HG02678 (cell line): Measurements from ENCODE around the gene BRWD1.
A peak's percentile ranks its signal among the peaks of the same experiment; 100 is the strongest.

Experiments used
- ATAC-seq: cut with Tn5 transposase; IDR thresholded peaks from one replicate; pipeline ENCODE4 v1.9.1; 2021; ENCODE audit warnings: mild to moderate bottlenecking, moderate library complexity; ENCODE audit not compliant: unreplicated experiment

The BRWD1 gene

DNA sequence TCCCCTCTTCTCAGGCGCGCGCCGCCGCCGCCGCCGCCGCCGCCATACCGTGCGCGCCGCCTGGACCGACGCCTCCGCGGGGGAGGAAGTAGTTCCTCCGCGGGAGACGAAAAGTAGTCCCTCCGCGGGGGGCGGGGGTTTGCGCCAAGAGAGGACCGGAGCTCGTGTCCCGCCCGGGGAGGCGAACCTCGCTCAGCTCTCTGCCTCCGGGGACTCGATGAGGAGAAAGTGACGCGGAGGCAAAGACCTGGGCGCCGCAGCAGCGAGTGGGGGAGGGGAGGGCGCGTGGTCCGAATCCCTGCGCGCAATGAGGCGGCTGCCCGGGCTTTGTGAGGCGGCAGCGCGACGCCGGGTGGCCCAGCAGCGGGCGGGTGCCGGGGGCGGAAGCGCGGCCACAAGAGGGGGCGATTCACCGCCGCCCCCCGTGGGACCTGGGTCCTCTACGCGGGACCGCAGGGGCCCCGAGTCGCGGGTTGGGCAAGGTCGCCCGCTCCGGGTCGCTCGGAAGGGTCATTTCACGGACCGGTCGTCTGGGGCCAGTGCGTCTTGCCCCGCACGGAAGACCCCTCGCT lies at the start of gene BRWD1:
Gene BRWD1, minus strand, starts transcription at position 62 of the 572 bp plus-strand sequence. CDS start 141 bp downstream, outside the sequence.
- ATAC-seq = peak; percentile 56

DNA sequence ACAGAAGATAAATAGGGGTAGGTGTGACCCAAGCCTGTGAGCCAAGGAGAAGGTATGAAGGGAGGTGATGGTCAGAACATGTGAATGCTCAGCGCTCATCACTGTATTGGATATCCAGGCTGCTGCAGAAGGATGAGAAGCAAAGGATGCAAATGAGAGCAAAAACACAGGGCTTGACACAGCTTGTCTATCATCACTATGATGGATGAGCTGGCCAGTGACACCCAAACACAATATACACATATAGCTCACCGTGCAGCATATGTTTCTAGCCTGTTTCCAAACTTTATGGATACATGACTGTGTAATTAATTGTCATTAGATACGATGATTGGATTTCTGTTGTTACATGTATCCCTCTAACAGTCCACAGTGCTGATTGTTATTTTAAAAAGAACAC lies 49.3 kb upstream of the BRWD1 start:
- ATAC-seq = no peak

DNA sequence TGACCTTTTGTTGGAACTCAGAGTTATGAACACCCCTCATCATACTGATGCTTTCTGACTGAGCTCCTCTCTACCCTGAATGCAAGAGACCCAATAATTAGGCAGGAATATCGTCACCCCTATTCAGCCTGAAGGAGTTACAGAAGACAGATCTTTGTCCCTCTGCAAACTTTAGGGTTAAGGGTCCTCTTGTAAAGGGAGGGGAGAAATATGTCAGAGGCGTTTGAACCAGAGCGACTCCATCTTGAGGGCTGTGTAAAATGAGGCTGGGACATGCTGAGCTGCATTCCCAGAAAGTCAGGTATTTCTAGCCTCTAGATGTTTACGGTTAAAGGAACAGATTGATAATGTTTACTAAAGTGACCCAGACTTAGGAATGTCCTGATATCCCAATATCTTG lies 46.0 kb upstream of the BRWD1 start:
- no peak for ATAC-seq

DNA sequence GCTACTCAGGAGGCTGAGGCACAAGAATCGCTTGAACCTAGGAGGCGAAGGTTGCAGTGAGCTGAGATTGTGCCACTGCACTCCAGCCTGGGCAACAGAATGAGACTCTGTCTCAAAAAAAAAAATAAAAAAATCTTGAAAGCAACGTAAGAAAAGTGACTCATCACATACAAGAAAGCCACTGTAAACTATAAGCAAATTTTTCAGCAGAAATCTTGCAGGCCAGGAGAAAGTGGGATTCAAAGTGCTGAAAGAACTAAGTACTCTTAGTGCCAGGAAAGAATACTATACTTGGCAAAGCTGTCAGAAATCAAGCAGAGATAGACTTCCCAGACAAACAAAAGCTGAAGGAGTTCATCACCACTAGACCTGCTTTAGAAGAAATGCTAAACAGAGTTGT lies 39.9 kb upstream of the BRWD1 start:
- no peak for ATAC-seq

DNA sequence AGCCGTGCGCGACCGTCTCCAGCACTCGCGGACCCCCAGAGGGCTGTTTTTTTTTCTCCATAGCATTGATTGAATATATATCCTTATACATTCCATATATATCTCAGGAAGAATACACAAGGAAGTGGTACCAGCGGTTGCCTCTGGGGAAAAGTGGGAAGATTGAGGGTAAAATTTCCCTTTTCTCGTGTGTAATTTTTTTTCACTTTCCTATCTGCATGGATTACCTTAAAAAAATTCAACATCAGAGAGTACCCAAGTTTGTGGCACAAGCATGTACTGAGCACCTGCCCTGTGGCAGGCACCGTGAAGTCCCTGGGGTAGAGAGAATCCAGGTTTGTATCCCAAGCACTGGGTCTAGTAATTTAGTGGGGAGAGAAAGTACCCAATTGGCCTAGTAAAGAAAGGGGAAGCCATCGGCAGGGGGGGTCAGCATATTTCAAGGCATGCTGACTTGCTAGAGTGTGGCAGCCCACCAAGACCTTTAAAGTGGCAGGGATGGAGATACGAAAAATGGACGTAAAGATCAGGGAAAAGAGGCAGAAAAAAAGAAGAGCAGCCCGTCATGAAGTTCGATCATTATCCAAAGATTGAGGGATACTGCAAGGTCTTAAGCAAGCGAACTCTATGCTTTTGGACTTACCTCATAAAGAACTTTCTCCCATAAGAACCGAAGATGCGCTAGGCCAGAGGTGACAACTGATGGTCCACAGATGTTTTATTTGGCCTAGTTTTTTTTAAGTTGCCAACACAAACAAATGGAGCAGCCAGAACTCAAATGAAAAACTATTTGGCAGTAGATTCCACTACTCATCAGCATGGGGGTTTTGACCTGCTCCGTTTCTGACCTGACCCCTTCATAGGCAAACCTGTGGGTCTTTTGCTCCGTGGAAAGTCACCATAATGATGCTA lies 36.9 kb upstream of the BRWD1 start:
- ATAC-seq = no peak

GRCh38 chr21:39349211-39350093 lies 36.0 kb upstream of the BRWD1 start:
- peak; percentile 82 for ATAC-seq

DNA sequence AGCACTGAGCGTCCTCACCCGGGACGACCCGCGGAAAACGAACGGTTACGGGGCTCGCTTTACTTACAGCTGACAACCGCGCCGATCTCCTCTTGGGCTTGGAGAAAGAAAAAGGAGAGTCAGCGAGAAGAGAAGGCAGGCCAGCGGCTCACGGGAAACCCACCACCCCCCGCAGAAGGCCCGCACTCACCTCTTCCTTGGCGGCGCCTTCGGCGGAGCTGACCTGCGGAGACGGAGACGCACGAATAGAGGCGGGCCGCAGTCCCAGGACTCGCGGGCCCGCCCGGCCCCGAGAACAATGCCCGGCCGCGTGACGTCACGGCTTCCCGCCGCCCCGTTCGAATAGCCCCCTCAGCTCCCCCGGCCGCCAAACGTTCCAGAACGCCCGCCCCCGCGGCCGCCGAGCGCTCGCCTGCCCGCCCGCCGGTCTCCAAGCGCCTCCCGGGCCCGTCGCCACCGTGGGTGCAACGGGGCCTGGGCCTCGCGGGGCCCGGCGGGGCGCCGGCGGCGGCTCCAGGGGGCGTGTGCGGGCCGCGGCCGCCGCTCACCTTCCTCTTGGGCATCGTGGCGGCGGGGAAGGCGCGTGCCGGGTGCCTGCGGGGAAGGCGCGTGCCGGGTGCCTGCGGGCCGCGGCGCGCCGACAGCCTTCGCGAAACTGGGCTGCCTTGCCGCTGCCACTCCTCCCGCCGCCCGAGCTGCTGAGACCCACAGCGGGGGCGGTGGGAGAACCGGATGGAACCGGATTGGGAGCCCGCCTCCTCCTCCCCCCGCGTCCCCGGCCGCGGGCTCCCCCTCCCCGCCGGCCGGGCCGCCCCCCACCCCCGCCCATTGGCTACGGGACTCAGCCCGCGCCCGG lies 35.2 kb upstream of the BRWD1 start, which contains the start of gene HMGN1:
Gene HMGN1, minus strand, starts transcription at position 734 of the 856 bp plus-strand sequence. Its CDS starts 171 bp downstream, at position 563.
- peak; percentile 51 for ATAC-seq

DNA sequence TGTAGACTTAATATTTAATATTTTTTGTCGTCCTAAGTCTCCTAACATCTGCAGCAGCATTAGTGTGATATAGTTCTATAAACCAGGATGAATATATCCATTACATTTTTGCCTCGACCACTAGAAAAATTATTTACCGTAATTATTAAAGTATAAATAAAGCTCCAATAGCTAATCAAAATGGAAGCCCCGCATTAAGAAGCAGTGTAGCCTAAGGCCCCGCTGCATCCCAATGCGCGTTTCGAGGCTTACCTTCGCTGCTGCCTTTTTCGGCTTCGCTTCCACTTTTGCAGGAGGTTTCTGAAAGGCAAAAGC lies 34.6 kb upstream of the BRWD1 start:
- peak; percentile 5 for ATAC-seq

DNA sequence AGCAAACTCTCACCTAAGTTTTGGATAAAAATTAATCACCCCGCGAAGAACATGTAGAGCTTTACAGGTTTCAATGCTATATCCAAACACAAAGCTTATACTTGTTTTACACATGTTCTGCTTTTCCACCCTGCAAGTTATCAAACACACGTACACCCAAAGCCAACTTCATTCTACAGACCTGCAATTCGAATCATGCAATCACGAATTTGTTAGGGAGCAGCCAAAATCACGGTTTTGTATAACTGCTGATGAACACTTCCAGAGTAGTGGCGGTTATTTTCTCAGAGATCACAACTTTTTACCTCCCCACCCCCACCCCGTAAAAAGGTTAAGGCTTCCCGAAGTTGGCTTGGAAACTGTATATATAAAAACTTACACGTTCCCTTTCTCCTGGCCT lies 34.1 kb upstream of the BRWD1 start:
- no peak for ATAC-seq

DNA sequence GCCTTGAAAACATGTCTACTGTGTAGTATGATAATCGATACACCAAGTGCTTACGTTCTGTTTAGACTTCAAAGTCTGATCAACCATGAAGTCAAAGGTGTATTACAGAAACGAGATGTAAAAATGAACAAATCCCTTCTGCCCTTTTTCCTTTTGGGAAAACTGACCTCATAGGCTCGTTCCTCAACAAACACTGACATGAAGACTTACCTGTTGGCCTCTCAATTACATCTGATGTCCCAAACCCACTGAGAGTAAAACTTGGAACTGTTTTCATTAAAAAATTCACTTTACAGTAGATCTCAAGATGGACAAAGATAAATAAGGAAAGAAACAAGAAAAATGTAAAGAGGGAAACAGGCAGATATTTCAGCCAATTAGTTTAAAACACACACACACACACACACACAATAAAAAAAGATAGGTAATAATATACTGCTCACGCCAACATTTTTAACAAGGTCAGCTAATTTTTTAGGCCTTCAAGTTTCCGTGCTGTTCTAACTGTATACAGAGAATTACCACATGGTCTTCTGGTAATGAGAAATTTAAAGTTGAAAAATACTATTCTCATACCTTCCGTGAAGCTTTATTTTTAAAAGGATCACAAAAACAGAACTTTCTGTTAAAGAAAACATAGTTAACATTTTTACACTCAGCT lies 33.4 kb upstream of the BRWD1 start:
- ATAC-seq = no peak

DNA sequence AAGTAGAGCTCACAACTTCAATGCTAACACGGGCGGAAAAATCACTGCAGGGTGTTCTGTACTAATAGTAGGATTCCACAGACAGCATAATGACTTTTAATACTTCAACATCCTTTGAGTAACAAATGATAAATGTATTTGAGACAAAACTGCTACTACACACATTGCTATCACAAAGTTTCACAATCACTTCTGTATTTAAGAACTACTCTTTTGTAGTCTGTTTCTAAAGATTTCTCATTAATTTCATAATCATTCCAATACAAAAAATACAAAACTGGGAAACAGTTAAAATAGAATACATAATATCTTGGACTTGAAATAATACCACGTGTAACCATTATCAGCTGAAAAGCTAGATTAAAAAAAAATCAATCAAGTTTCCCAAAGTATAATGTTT lies 32.8 kb upstream of the BRWD1 start:
- no peak for ATAC-seq

- ATAC-seq = no peak
Measured at GRCh38 chr21:39345440-39345839, 32.0 kb upstream of the BRWD1 start.

DNA sequence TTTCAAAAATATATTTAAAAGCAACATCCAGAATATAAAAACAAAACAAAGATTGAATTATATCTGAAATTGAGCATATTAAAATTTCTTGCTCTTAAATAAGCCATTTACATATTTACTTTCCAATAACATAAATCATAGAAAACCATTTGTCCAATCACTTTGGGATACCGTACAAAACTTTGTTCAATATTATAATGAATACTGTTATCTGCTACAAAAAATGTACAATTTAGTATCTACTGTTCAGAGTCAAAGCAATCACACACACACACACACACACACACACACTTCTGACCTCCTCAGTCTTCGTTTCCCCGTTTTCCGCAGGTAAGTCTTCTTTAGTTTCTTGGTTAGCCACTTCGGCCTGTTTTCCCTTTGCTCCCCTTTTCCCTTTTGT lies 31.4 kb upstream of the BRWD1 start:
- no peak for ATAC-seq

GRCh38 chr21:39341249-39341923 lies 28.0 kb upstream of the BRWD1 start:
- ATAC-seq = no peak

- ATAC-seq = no peak
Measured at GRCh38 chr21:39340687-39341086, 27.3 kb upstream of the BRWD1 start.

GRCh38 chr21:39339231-39339630 lies 25.8 kb upstream of the BRWD1 start:
- no peak for ATAC-seq

GRCh38 chr21:39336457-39337008 lies 23.1 kb upstream of the BRWD1 start:
- ATAC-seq = no peak

DNA sequence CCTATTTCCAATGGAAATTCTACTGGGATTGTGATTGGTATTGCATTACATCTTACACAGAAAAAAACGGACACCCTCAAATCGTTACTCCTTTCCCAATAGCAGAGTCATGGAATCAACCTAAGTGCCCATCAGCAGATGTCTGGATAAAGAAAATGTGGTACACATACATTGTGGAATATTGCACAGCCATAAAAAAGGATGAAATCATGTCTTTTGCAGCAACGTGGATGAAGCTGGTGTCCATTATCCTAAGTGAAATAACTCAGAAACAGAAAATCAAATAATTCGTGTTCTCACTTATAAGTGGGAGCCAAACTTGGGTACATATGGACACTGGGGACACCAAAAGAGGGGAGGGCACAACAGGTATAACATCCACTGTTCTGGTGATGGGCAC lies 21.2 kb upstream of the BRWD1 start:
- ATAC-seq = no peak

- no peak for ATAC-seq
Measured at GRCh38 chr21:39332175-39332574, 18.7 kb upstream of the BRWD1 start.
